Thymus (tissue), 11 donors: ENCODE results near the gene GRB7. TPM values are rescaled to one million over a fixed set of nuclear protein-coding genes. Genes with fewer than 3 reads are reported as not detected.

Experiments
- DNase-seq, 9 donors: peaks; one replicate each; pipeline ENCODE4 v3.0.0-alpha.2; 2013; ENCODE audit warnings: low spot score in 9 of 9, low read depth in 6 of 9, missing footprints in 1 of 9
- H3K27ac ChIP-seq, 2 donors: one replicate each; pipeline ENCODE4 v1.5.1; 2013; ENCODE audit warnings: control low read depth in 1 of 2, low read depth in 1 of 2, low read length in 1 of 2, mild to moderate bottlenecking in 1 of 2, moderate library complexity in 1 of 2
- H3K27me3 ChIP-seq, 2 donors: one replicate each; pipeline ENCODE4 v1.5.1; 2013; ENCODE audit warnings: low read length in 1 of 2; ENCODE audit not compliant: control insufficient read depth in 2 of 2, insufficient read depth in 1 of 2
- H3K36me3 ChIP-seq, 2 donors: one replicate each; pipeline ENCODE4 v1.5.1; 2013; ENCODE audit warnings: low read length in 1 of 2, mild to moderate bottlenecking in 1 of 2, moderate library complexity in 1 of 2; ENCODE audit not compliant: control insufficient read depth in 2 of 2, insufficient read depth in 2 of 2
- H3K4me1 ChIP-seq, 2 donors: one replicate each; pipeline ENCODE4 v1.5.1; 2013; ENCODE audit warnings: low read length in 2 of 2; ENCODE audit not compliant: control insufficient read depth in 2 of 2, insufficient read depth in 2 of 2
- H3K4me3 ChIP-seq, 2 donors: one replicate each; pipeline ENCODE4 v1.5.1; 2013; ENCODE audit warnings: low read length in 2 of 2, control low read depth in 1 of 2, mild to moderate bottlenecking in 1 of 2
- H3K9me3 ChIP-seq, 2 donors: one replicate each; pipeline ENCODE4 v1.5.1; 2013; ENCODE audit warnings: low read length in 1 of 2, mild to moderate bottlenecking in 1 of 2; ENCODE audit not compliant: control insufficient read depth in 2 of 2, insufficient read depth in 1 of 2
- whole genome bisulfite sequencing: extraction: QIAGEN DNeasy Blood & Tissue Kit; methylation state at CpG from one replicate; pipeline ENCODE4 v1.1.7; 2013; 5-methylcytosine and 5-hydroxymethylcytosine counted together
- polyA plus RNA-seq: library from polyadenylated mRNA; stranded (reverse); fragments of 200-250 nt; gene quantifications from one replicate; pipeline ENCODE4 v1.2.3, GENCODE V29; 2013
- total RNA-seq: library from RNA; stranded (reverse); fragments of 120-200 nt; gene quantifications from one replicate; pipeline ENCODE4 v1.2.4, GENCODE V29; 2013
- donor health status: healthy.

The GRB7 gene
- total and polyA plus RNA-seq, 2 donors, result 1.3 to 4.1 TPM

DNA sequence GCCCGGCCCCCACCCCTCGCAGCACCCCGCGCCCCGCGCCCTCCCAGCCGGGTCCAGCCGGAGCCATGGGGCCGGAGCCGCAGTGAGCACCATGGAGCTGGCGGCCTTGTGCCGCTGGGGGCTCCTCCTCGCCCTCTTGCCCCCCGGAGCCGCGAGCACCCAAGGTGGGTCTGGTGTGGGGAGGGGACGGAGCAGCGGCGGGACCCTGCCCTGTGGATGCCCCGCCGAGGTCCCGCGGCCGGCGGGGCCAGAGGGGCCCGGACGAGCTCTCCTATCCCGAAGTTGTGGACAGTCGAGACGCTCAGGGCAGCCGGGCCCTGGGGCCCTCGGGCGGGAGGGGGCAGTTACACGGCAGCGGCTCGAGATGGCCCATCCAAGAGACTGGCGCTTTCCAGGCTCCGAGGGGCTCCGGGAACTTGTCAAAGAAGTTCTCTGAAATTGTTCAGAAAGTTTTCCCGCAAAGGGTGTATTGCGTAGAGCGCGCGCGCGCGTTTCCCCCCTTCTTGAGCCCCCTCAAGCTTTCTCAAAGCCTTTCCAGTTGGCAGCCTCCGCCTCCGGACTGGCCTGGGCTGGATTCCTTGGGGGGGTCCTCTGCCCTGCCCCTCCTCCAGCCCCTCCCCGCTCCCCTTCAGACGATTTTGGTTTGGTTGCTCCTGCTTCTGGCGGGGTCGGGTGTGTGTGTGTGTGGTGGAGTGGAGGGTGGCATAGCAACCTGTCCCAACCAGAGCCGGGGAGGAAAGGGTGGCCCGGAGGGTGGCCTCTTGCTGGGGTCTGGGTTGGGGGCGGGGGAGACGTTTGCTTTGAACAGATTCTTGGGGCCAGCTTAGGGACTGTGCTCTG is 37.4 kb upstream of the GRB7 start:
- Histone ChIP-seq H3K27ac (no peak overlapping the region), H3K36me3 (no peaks in the 10 kb centered on the region), H3K27me3 (peaks cover 30 to 52% of the 10 kb centered on the region in 2 donors), H3K4me1 (peaks cover 0 to 5% of the 10 kb centered on the region in 2 donors), H3K4me3 (peak overlapping the region; percentile 18 to 31), H3K9me3 (no peaks in the 10 kb centered on the region)
- DNase-seq, result no peak
- 4% methylated on average over 57 of the region's 57 CpGs for WGBS

- no peaks in the 10 kb centered on the region for H3K9me3 ChIP-seq
- no peaks in the 10 kb centered on the region for H3K36me3 ChIP-seq
- peaks cover 30 to 52% of the 10 kb centered on the region in 2 donors for H3K27me3 ChIP-seq
- H3K4me3 ChIP-seq, result no peak overlapping the region
- no peak for DNase-seq
- peaks cover 0 to 5% of the 10 kb centered on the region in 2 donors for H3K4me1 ChIP-seq
- 70% methylated on average over 10 of the region's 10 CpGs for WGBS
- H3K27ac ChIP-seq, result no peak overlapping the region
Observed at GRCh38 chr17:39701012-39701783, 36.5 kb upstream of the GRB7 start.

DNA sequence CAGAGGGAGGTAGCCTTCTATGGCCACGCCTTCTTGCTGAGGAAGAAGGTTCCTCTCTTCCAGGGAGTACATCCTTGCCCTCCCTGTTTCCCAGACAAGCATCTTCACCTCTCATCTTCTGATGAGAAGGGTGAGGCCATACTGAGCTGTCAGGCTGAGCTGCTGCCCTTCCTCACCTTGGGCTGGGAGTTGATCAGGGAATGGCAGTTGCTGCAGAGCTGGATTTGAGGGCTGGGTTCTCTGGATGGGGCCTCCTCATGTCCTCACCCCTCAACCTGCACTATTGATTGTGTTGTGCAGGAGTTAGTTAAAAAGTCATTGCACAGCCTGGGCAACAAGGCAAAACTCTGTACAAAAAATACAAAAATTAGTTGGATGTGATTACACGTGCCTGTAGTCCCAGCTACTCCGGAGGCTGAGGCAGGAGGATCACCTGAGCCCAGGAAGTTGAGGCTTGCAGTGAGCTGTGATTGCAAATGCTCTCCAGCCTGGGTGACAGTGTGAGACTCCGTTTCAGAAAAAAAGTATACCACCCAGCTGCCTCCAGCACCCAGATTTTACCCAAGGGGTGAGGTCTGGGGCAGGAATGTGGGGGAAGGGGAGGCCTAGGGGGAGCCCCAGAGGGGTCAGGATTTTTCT is 35.8 kb upstream of the GRB7 start:
- Histone ChIP-seq H3K36me3 (no peaks in the 10 kb centered on the region), H3K4me1 (peaks cover under 1 to 8% of the 10 kb centered on the region in 2 donors), H3K9me3 (no peaks in the 10 kb centered on the region), H3K4me3 (no peak overlapping the region), H3K27ac (no peak overlapping the region), H3K27me3 (peaks cover 30 to 52% of the 10 kb centered on the region in 2 donors)
- DNase-seq, result no peak
- WGBS, result 94% methylated on average over 4 of the region's 4 CpGs

DNA sequence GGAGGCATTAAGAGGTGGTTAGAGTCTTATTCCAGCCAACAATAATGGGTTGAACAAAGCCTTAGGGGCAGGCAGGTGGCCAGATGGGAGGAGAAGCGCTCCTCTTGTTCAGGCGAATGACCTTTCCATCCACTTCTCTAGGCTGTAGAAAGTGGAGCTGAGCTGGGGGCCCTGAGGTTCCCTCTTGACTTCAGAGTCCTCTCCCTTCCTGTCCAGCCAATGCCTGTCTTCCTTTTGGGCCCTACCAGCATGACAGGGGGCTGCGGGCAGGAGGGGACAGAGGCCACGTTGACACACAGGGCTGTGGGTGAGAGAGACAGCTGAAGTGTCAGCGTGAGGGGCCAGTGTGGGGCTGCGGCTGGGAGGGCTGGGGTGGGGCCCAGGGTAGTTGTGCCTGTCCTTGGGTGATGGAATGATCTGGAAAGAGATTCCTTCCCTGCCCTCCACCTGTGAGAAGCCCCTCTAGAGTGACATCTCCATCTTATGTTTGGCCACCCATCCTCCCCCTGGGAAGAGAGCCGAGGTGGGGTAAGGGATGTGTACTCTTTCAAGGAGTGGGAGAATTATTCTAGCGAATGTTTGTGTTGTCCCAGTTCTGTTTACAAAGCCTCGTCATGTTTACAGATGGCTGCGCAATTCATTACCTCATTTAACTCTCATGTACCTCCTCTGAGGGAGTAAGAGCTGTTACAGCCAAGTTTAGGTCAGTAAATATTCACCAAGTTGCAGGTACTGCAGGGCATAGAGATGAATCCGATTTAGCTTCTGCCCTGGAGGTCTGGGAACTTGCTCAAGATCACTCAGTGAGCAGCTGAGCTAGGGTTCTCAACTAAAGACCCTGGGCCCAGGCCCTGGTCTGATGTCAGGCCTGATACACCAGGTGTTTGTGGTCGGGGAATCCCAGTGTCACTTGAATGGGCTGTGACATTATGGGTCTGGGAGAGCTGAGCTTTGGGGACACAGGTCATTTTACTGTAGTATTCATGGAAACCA is 34.5 kb upstream of the GRB7 start:
- no peak for DNase-seq
- Histone ChIP-seq H3K27me3 (peaks cover 30 to 48% of the 10 kb centered on the region in 2 donors), H3K36me3 (no peaks in the 10 kb centered on the region), H3K9me3 (no peaks in the 10 kb centered on the region), H3K4me1 (peaks cover 6 to 15% of the 10 kb centered on the region in 2 donors), H3K4me3 (no peak overlapping the region), H3K27ac (no peak overlapping the region)
- WGBS, result 93% methylated on average over 12 of the region's 12 CpGs

- Histone ChIP-seq H3K27me3 (peaks cover 24 to 41% of the 10 kb centered on the region in 2 donors), H3K4me3 (no peak overlapping the region), H3K27ac (no peak overlapping the region), H3K36me3 (no peaks in the 10 kb centered on the region), H3K4me1 (peaks cover 6 to 15% of the 10 kb centered on the region in 2 donors), H3K9me3 (no peaks in the 10 kb centered on the region)
- 95% methylated on average over 5 of the region's 5 CpGs for WGBS
- no peak for DNase-seq
Observed at GRCh38 chr17:39703913-39704312, 33.8 kb upstream of the GRB7 start.

DNA sequence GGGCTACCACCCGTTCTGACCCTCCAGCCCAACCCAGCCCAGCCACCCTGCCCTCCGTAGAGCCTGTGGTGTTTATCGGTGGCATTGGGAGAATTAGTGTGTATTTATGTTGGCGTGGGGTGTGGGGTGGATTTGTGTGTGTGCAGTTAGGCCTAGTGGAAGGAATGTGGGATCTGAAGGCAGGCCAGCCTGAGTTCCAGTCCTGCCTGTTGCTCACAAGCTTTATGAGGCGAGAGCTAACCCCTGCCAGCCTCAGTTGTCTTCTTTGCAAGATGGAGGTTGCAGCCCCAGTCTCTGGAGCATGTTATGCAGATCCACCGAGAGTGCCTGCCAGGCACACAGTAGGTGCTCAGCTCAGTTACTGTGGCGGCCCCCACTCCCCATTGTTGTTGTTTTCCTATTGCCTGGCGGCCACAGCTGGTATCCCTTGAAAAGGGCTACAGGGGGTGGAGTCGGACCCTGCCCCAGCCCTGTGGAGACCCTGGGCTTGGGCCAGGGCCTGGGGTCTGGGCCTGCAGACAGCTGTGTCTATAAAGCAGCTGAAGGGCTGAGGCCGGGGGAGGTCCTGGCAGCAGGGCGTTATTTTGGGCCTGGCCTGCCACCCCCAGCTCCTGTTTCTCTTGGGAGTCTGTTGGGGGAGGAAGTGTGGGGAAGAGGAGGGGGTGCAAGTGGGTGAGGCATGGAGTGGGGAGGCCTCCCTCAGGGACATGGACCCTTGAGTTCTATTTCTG is 32.8 kb upstream of the GRB7 start:
- no peaks in the 10 kb centered on the region for H3K36me3 ChIP-seq
- peaks cover 16 to 31% of the 10 kb centered on the region in 2 donors for H3K27me3 ChIP-seq
- H3K27ac ChIP-seq, result no peak overlapping the region
- no peak overlapping the region for H3K4me3 ChIP-seq
- 95% methylated on average over 11 of the region's 11 CpGs for WGBS
- peaks cover 6 to 18% of the 10 kb centered on the region in 2 donors for H3K4me1 ChIP-seq
- DNase-seq, result no peak
- H3K9me3 ChIP-seq, result no peaks in the 10 kb centered on the region

DNA sequence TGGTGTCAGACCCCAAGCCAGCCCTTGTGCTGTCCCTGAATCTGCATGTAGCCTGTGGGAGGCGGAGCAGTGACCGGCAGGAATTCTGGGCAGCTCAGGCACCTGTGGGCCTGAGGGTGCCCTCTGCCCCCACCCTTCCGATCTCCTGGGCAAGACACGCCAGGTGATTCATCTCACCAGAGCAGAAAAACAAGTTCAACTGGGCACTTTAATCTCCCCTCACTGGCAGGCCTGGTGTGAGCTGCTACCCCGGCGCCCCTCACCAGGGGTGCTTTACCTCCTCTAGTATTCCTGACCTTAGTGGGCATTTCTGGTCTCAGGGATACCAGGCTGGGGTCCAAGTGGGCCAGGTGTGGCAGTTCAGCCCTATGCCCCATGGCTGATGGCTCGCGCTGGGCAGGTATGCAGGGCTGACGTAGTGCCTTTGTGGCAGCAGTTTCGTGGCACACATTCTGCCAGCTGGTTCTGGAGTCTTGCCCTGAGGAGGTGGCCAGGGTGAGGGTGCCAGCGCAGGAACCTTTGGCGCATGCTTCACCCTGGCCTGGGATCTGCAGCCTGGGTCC is 31.9 kb upstream of the GRB7 start:
- H3K27me3 ChIP-seq, result peaks cover 8 to 22% of the 10 kb centered on the region in 2 donors
- WGBS, result 97% methylated on average over 12 of the region's 12 CpGs
- H3K9me3 ChIP-seq, result no peaks in the 10 kb centered on the region
- peaks cover 6 to 21% of the 10 kb centered on the region in 2 donors for H3K4me1 ChIP-seq
- no peak for DNase-seq
- H3K36me3 ChIP-seq, result no peaks in the 10 kb centered on the region
- no peak overlapping the region for H3K27ac ChIP-seq
- no peak overlapping the region for H3K4me3 ChIP-seq
